ENCODE results near the gene RIPOR3.

- no peak for TF ChIP-seq CTCF (IDR thresholded peaks at IDR 0.05; ENCODE audit: insufficient read depth, low read length)
- TF ChIP-seq POLR2AphosphoS5 (IDR thresholded peaks at IDR 0.05; ENCODE audit: low read depth): no peak
- no peak for TF ChIP-seq REST (IDR thresholded peaks at IDR 0.05; ENCODE audit: insufficient replicate concordance, low read depth)
- TF ChIP-seq SPI1 (IDR thresholded peaks at IDR 0.05; ENCODE audit: borderline replicate concordance, low read depth): no peak
- no peak for TF ChIP-seq GABPA (IDR thresholded peaks at IDR 0.05; ENCODE audit: low read depth)
Measured at GRCh38 chr20:50628332-50628731, 63.0 kb downstream of the RIPOR3 start.
